Coronary artery (tissue), 2 donors: ENCODE measurements around the gene GTF2E1.
"Not testable (repeated sequence)": the region's sequence is repeated elsewhere in the genome, so short reads cannot be mapped to it uniquely, and the experiment has no call there.

Source experiments
- DNase-seq: peaks from one replicate; pipeline ENCODE4 v3.0.0-alpha.2; 2017; ENCODE audit warnings: low spot score
- H3K27ac ChIP-seq, 2 donors: fragments of 200-600 bp; sonication (generic); one replicate each; pipeline ENCODE4 v1.5.1; 2016 to 2019
- H3K4me3 ChIP-seq: fragments of 200-600 bp; sonication (generic); 2 replicates; pipeline ENCODE4 v1.5.1; 2016; ENCODE audit warnings: mild to moderate bottlenecking, moderate library complexity
- TF ChIP-seq, protein P1 (sequence below): fragments of 200-600 bp; sonication (generic); IDR thresholded peaks from one replicate; pipeline ENCODE4 v1.5.1; 2019; ENCODE audit warnings: antibody characterized with exemption

Gene GTF2E1

DNA sequence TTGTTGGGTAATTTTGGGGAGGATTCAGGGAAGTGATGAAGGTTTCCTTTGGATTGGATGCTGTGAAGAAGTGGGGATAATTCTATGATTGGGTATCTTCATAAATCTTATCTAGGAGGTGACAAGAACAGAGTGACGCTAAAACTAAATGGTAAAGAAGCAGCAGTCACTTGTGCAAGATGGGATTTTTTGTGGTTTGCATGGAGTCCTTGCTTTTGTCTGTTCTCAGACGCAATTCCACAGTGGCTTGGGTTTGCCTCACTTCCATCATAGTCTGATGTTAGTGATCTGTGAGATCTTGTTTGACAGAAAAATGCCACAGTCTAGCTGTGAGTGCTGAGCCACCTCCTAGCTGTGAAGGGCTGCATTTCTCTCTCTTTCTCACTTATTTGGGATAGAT is 26.9 kb downstream of the GTF2E1 start:
- TF ChIP-seq, protein P1, sequence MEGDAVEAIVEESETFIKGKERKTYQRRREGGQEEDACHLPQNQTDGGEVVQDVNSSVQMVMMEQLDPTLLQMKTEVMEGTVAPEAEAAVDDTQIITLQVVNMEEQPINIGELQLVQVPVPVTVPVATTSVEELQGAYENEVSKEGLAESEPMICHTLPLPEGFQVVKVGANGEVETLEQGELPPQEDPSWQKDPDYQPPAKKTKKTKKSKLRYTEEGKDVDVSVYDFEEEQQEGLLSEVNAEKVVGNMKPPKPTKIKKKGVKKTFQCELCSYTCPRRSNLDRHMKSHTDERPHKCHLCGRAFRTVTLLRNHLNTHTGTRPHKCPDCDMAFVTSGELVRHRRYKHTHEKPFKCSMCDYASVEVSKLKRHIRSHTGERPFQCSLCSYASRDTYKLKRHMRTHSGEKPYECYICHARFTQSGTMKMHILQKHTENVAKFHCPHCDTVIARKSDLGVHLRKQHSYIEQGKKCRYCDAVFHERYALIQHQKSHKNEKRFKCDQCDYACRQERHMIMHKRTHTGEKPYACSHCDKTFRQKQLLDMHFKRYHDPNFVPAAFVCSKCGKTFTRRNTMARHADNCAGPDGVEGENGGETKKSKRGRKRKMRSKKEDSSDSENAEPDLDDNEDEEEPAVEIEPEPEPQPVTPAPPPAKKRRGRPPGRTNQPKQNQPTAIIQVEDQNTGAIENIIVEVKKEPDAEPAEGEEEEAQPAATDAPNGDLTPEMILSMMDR = no peak
- no peak for DNase-seq
- Histone ChIP-seq H3K27ac (no peak overlapping the region), H3K4me3 (no peak overlapping the region)

DNA sequence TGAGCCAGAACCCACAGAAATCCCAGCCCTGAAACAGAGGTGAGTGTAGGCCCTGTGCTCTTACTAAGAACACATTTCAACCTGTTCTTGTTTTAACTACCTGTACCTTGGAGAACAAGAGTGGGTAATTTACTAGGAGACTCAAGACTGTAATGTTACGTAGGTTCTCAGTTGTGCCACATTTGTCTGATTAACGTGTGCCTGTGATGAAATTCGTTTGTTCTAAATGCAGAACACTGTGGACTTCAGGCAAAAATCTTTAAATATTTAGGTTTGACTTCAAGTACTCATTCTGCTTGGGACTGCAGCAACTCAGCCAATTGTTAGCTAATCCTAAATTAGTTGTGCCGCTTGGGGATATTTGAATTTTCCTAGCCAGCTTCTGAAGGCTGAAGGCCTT is 28.3 kb downstream of the GTF2E1 start:
- no peak for DNase-seq
- Histone ChIP-seq H3K4me3 (no peak overlapping the region), H3K27ac (no peak overlapping the region)
- TF ChIP-seq, protein P1 = no peak

DNA sequence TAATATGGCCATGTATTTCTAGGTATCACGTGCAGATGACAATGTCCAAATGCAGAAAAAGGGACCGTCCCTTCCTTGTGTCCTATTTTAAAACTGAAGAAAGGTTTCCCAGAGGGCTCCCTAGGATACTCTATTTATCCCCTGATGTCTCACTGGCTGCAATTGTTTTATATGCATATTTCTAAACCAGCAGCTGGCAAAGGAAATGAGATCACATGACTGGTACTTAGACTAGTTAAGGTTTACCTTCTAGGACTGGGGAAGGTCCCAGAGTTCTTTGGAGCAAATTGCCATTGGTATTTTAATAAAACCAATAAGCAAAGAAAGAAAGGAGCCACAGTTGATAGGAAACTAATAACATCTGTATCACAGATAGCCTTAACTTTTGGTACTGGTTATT is 29.5 kb downstream of the GTF2E1 start:
- TF ChIP-seq, protein P1 = no peak

DNA sequence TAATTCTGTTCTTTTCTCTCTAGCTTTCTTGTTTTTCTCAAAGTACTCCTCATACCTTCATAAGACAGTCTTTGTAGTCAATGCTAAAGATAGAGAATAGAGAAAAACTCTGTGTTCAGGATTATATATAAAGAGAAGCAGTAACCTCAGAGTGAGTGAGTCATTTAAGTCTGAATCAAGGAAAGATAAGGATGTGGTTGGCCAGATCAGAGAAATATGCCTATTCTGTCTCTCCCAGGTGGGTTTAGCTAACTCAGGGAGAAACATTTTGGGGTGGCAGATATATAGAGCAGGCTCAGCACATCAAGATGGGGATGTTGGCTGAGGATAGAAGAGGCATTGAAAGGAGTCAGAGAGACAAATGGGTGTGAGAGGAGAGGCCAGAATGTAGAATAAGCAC is 31.4 kb downstream of the GTF2E1 start:
- Histone ChIP-seq H3K4me3 (no peak overlapping the region), H3K27ac (no peak overlapping the region)
- TF ChIP-seq, protein P1 = no peak
- DNase-seq = no peak

More for the DNA sequence above, 29.5 kb downstream of the GTF2E1 start:
- Histone ChIP-seq H3K27ac (no peak overlapping the region), H3K4me3 (no peak overlapping the region)
- DNase-seq = no peak

DNA sequence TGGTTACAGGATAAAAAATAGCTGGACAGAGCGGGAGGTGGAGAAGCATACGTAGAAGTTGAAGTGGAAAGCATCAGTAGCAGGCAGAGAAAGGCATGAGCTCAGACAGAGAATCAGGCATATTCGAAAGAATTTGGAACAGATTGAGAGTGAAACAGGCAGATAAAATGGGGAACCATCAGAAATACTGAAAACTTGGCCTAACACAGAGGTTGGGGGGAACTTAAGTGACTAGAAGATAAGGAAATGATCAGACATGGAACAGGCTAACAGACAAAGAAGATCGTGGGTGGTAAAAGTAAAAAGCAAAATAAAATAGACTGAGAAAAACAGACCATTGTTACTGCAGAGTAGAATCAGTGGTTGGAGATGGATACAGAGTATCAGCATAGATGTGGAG is 32.9 kb downstream of the GTF2E1 start:
- Histone ChIP-seq H3K27ac (no peak overlapping the region), H3K4me3 (no peak overlapping the region)
- no peak for DNase-seq
- TF ChIP-seq, protein P1 = no peak

DNA sequence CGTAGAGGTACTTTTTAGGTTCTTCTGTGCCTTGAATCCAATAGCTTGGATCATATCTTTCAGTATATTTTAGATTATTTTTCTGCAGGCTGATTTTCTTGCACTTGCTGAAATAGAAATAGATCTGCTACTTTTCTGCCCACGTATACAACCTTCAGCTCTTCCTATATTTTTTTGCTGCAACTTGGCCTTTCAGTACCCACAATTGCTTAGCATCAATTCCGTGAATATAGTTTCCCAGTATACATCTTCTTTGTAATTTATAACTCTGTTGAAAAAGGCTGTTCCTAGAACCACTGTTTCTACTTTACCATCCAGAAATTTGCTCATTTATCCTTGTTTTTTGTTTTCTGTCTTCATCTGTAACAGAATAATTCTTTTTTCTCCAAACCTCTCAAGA is 36.2 kb downstream of the GTF2E1 start:
- Histone ChIP-seq H3K4me3 (no peak overlapping the region), H3K27ac (no peak overlapping the region)
- TF ChIP-seq, protein P1 = no peak
- no peak for DNase-seq

DNA sequence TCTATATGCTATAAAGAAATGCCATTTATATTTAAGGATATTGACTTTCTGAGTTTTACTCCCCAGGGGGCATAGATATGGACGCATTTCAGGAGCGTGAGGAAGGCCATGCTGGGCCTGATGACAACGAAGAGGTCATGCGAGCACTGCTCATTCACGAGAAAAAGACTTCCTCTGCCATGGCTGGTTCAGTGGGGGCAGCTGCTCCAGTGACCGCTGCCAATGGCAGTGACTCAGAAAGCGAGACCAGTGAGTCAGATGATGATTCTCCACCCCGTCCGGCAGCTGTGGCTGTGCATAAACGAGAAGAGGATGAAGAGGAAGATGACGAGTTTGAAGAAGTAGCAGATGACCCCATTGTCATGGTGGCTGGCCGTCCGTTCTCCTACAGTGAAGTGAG is 38.4 kb downstream of the GTF2E1 start:
- Histone ChIP-seq H3K27ac (no peak overlapping the region), H3K4me3 (no peak overlapping the region)
- TF ChIP-seq, protein P1 = no peak
- DNase-seq = no peak

DNA sequence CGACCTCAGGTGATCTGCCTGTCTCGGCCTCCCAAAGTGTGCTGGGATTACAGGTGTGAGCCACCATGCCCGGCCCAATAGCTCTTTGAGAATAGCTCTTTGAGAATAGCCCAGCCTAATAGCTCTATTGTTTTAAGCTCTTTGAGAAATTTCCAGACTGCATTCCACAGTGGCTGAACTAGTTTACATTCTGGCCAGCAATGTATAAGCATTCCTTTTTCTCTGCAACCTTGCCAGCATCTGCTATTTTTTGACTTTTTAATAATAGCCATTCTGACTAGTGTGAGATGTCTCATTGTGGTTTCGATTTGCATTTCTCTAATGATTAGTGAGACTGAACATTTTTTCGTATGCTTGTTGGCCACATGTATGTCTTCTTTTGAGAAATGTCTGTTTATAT is 43.3 kb downstream of the GTF2E1 start:
- DNase-seq, H3K27ac ChIP-seq, H3K4me3 ChIP-seq: not testable (repeated sequence)
